Activated CD4-positive, alpha-beta T cell treated with anti-CD3 and anti-CD28 coated beads, Interleukin-2, amount 10 ng/mL, durations not matched to agents 7 days and 5 days (primary cell): Measurements from ENCODE around the gene MEIS1. TPM values are rescaled to one million over a fixed set of nuclear protein-coding genes. Genes with fewer than 3 reads are reported as not detected.

ENCODE experiments used
- CTCF ChIA-PET: fragments of 350-600 bp; sonication (Branson Sonifier 250); formaldehyde crosslinking; loops from one replicate; lab custom pipeline; 2021; ENCODE audit warnings: antibody characterized with exemption; lab: Charles Lee
- POLR2A ChIA-PET: fragments of 350-600 bp; sonication (Branson Sonifier 250); formaldehyde crosslinking; loops from one replicate; lab custom pipeline; 2021; ENCODE audit warnings: antibody characterized with exemption; lab: Charles Lee
- DNase-seq: peaks from one replicate; pipeline ENCODE4 v3.0.0-alpha.2; 2020
- H3K27ac Mint-ChIP-seq: one replicate; pipeline ENCODE4 v1.8.0; 2021; ENCODE audit warnings: mild to moderate bottlenecking, moderate library complexity, mixed read lengths
- H3K27me3 Mint-ChIP-seq: one replicate; pipeline ENCODE4 v1.8.0; 2021; ENCODE audit warnings: mixed read lengths
- H3K36me3 Mint-ChIP-seq: one replicate; pipeline ENCODE4 v1.8.0; 2021; ENCODE audit warnings: low read depth, mixed read lengths
- H3K4me1 Mint-ChIP-seq: one replicate; pipeline ENCODE4 v1.8.0; 2021; ENCODE audit warnings: mixed read lengths
- H3K4me3 Mint-ChIP-seq: one replicate; pipeline ENCODE4 v1.8.0; 2021; ENCODE audit warnings: mild to moderate bottlenecking, moderate library complexity, mixed read lengths
- H3K9me3 Mint-ChIP-seq: one replicate; pipeline ENCODE4 v1.8.0; 2021; ENCODE audit warnings: mixed read lengths
- total RNA-seq, 2 experiments: library from RNA; stranded (reverse); gene quantifications; one replicate each; pipeline ENCODE4 v1.2.3, GENCODE V29; 2021

Gene MEIS1
- total RNA-seq, 2 experiments from 2014 or later: not detected

- POLR2A ChIA-PET: no interaction called here
- peaks cover 88% of the 10 kb centered on the region for H3K27me3 Mint-ChIP-seq
Measured at GRCh38 chr2:66435963-66436362, 1.0 kb downstream of the MEIS1 start.

GRCh38 chr2:66436581-66437001 is 1.7 kb downstream of the MEIS1 start:
- Mint-ChIP-seq H3K27ac (no peak overlapping the region), H3K4me1 (peaks cover 21% of the 10 kb centered on the region), H3K36me3 (no peaks in the 10 kb centered on the region), H3K9me3 (no peaks in the 10 kb centered on the region), H3K4me3 (no peak overlapping the region), H3K27me3 (peaks cover 89% of the 10 kb centered on the region)
- CTCF ChIA-PET: interaction anchor here (0.6 kb wide), 3 partner anchors 525 to 1436 kb away, joined by 3 to 4 read pairs (median 3); no protein-coding TSS in a partner anchor
- POLR2A ChIA-PET: no interaction called here
- DNase-seq: no peak

More at GRCh38 chr2:66435963-66436362, 1.0 kb downstream of the MEIS1 start:
- H3K27ac Mint-ChIP-seq: no peak overlapping the region
- H3K4me1 Mint-ChIP-seq: peaks cover 21% of the 10 kb centered on the region
- DNase-seq: no peak
- no peaks in the 10 kb centered on the region for H3K9me3 Mint-ChIP-seq
- H3K36me3 Mint-ChIP-seq: no peaks in the 10 kb centered on the region
- CTCF ChIA-PET: interaction anchor here (0.6 kb wide), 3 partner anchors 525 to 1436 kb away, joined by 3 to 4 read pairs (median 3); no protein-coding TSS in a partner anchor
- H3K4me3 Mint-ChIP-seq: no peak overlapping the region

GRCh38 chr2:66437109-66437690 is 2.3 kb downstream of the MEIS1 start:
- peaks cover 87% of the 10 kb centered on the region for H3K27me3 Mint-ChIP-seq
- H3K4me3 Mint-ChIP-seq: no peak overlapping the region
- peaks cover 21% of the 10 kb centered on the region for H3K4me1 Mint-ChIP-seq
- no peak overlapping the region for H3K27ac Mint-ChIP-seq
- ChIA-PET CTCF (no interaction called here), POLR2A (no interaction called here)
- no peaks in the 10 kb centered on the region for H3K9me3 Mint-ChIP-seq
- no peak for DNase-seq
- no peaks in the 10 kb centered on the region for H3K36me3 Mint-ChIP-seq

- POLR2A ChIA-PET: no interaction called here
Measured at GRCh38 chr2:66437691-66438497, 3.0 kb downstream of the MEIS1 start.

GRCh38 chr2:66438498-66438833 is 3.5 kb downstream of the MEIS1 start:
- CTCF ChIA-PET: interaction anchor here (0.7 to 1.4 kb wide), 2 partner anchors 10 to 1195 kb away, joined by 3 read pairs; no protein-coding TSS in a partner anchor
- Mint-ChIP-seq H3K27ac (no peak overlapping the region), H3K36me3 (no peaks in the 10 kb centered on the region), H3K4me1 (peaks cover 19% of the 10 kb centered on the region), H3K9me3 (no peaks in the 10 kb centered on the region), H3K27me3 (peaks cover 83% of the 10 kb centered on the region), H3K4me3 (no peak overlapping the region)
- DNase-seq: no peak
- POLR2A ChIA-PET: no interaction called here

More at GRCh38 chr2:66437691-66438497, 3.0 kb downstream of the MEIS1 start:
- Mint-ChIP-seq H3K27me3 (peaks cover 87% of the 10 kb centered on the region), H3K36me3 (no peaks in the 10 kb centered on the region), H3K4me3 (no peak overlapping the region), H3K9me3 (no peaks in the 10 kb centered on the region), H3K4me1 (peaks cover 19% of the 10 kb centered on the region), H3K27ac (no peak overlapping the region)
- CTCF ChIA-PET: interaction anchor here (1.4 kb wide), 1 partner anchor 10 kb away, joined by 3 read pairs; no protein-coding TSS in a partner anchor
- DNase-seq: no peak

- POLR2A ChIA-PET: no interaction called here
- CTCF ChIA-PET: interaction anchor here (0.7 to 1.4 kb wide), 2 partner anchors 11 to 1195 kb away, joined by 3 read pairs; no protein-coding TSS in a partner anchor
- Mint-ChIP-seq H3K27ac (no peak overlapping the region), H3K4me1 (peaks cover 15% of the 10 kb centered on the region), H3K36me3 (no peaks in the 10 kb centered on the region), H3K4me3 (no peak overlapping the region), H3K9me3 (no peaks in the 10 kb centered on the region), H3K27me3 (peaks cover 85% of the 10 kb centered on the region)
- no peak for DNase-seq
Measured at GRCh38 chr2:66438891-66439811, 4.2 kb downstream of the MEIS1 start.

- H3K36me3 Mint-ChIP-seq: no peaks in the 10 kb centered on the region
- no peak overlapping the region for H3K4me3 Mint-ChIP-seq
- ChIA-PET CTCF (interaction anchor here (1.4 kb wide), 1 partner anchor 12 kb away, joined by 3 read pairs; no protein-coding TSS in a partner anchor), POLR2A (no interaction called here)
- H3K4me1 Mint-ChIP-seq: peaks cover 6% of the 10 kb centered on the region
- peaks cover 80% of the 10 kb centered on the region for H3K27me3 Mint-ChIP-seq
- no peak overlapping the region for H3K27ac Mint-ChIP-seq
- DNase-seq: no peak
- H3K9me3 Mint-ChIP-seq: no peaks in the 10 kb centered on the region
Measured at GRCh38 chr2:66439812-66440542, 5.1 kb downstream of the MEIS1 start.

GRCh38 chr2:66440708-66441497 is 6.0 kb downstream of the MEIS1 start:
- ChIA-PET CTCF (no interaction called here), POLR2A (no interaction called here)
- Mint-ChIP-seq H3K27me3 (peaks cover 74% of the 10 kb centered on the region), H3K4me1 (peaks cover 3% of the 10 kb centered on the region), H3K4me3 (no peak overlapping the region), H3K27ac (no peak overlapping the region), H3K9me3 (no peaks in the 10 kb centered on the region), H3K36me3 (no peaks in the 10 kb centered on the region)
- DNase-seq: no peak

- ChIA-PET CTCF (no interaction called here), POLR2A (no interaction called here)
- no peak for DNase-seq
- Mint-ChIP-seq H3K27ac (no peak overlapping the region), H3K36me3 (no peaks in the 10 kb centered on the region), H3K27me3 (peaks cover 73% of the 10 kb centered on the region), H3K4me3 (no peak overlapping the region), H3K4me1 (peaks cover 3% of the 10 kb centered on the region), H3K9me3 (no peaks in the 10 kb centered on the region)
Measured at GRCh38 chr2:66441581-66442320, 6.8 kb downstream of the MEIS1 start.

GRCh38 chr2:66442516-66443185 is 7.7 kb downstream of the MEIS1 start:
- DNase-seq: no peak
- ChIA-PET POLR2A (no interaction called here), CTCF (no interaction called here)
- Mint-ChIP-seq H3K27me3 (peaks cover 72% of the 10 kb centered on the region), H3K4me1 (peaks cover 3% of the 10 kb centered on the region), H3K4me3 (no peak overlapping the region), H3K27ac (no peak overlapping the region), H3K36me3 (no peaks in the 10 kb centered on the region), H3K9me3 (no peaks in the 10 kb centered on the region)
